Peyer's patch (tissue), 4 donors: Measurements from ENCODE around the gene LRIG3. TPM values are rescaled to one million over a fixed set of nuclear protein-coding genes. Genes with fewer than 3 reads are reported as not detected.
A peak's percentile ranks its signal among the peaks of the same experiment; 100 is the strongest.
"Not testable (repeated sequence)": the region's sequence is repeated elsewhere in the genome, so short reads cannot be mapped to it uniquely, and the experiment has no call there.

ENCODE experiments used
- DNase-seq, 3 donors: peaks; one replicate each; pipeline ENCODE4 v3.0.0-alpha.2; 2017 to 2019
- H3K27ac ChIP-seq, 4 donors: fragments of 200-600 bp; sonication (generic); one replicate each; pipeline ENCODE4 v1.5.1; 2016 to 2019
- H3K27me3 ChIP-seq, 2 donors: fragments of 200-600 bp; sonication (generic); one replicate each; pipeline ENCODE4 v1.5.1; 2019
- H3K36me3 ChIP-seq, 3 donors: fragments of 200-600 bp; sonication (generic); one replicate each; pipeline ENCODE4 v1.5.1; 2016 to 2019
- H3K4me1 ChIP-seq, 4 donors: fragments of 200-600 bp; sonication (generic); one replicate each; pipeline ENCODE4 v1.5.1; 2016 to 2019
- H3K4me3 ChIP-seq, 4 donors: fragments of 200-600 bp; sonication (generic); 1 replicate in 3 of 4; 2 replicates in 1 of 4; pipeline ENCODE4 v1.5.1; 2016 to 2019; ENCODE audit warnings: mild to moderate bottlenecking in 1 of 4
- H3K9me3 ChIP-seq, 4 donors: fragments of 200-600 bp; sonication (generic); one replicate each; pipeline ENCODE4 v1.5.1; 2016 to 2019; ENCODE audit warnings: mild to moderate bottlenecking in 1 of 4
- CTCF ChIP-seq, 6 experiments: fragments of 450-650 bp in 4 of 6; fragments of 200-600 bp in 2 of 6; sonication (generic) in 1 of 6; IDR thresholded peaks; one replicate each; pipeline ENCODE4 v1.5.1; 2017 to 2019; ENCODE audit warnings: antibody characterized with exemption in 6 of 6, mild to moderate bottlenecking in 3 of 6, moderate library complexity in 1 of 6
- POLR2A ChIP-seq, 2 donors: fragments of 450-650 bp; IDR thresholded peaks; one replicate each; pipeline ENCODE4 v1.5.1; 2017; ENCODE audit warnings: antibody characterized with exemption in 2 of 2, mild to moderate bottlenecking in 2 of 2, moderate library complexity in 2 of 2
- total RNA-seq, 4 donors: library from RNA; depleted of rRNA; stranded (reverse); fragments of >200 nt; gene quantifications; one replicate each; pipeline ENCODE4 v1.1.0, GENCODE V29; 2016

The LRIG3 gene
- total RNA-seq, 4 donors from 2014 or later = 56.9 to 136 (median 69.8) TPM

DNA sequence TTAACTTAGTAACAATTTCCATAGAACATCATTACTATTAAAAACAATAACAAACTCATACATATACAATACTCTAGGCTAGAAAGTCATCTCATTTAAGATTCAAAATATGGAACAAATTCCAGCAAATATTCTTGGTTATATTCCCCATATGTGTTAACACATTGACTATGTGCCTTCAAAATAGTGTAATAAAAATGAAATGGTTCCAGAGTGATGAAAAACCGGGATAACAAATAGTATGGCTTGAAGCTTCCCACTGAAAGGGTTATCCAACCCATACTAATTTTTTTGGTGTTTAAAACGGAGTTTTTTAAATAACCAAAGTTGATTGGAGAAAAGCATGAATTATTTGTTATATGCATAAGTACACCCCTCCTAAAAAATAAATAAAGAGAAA, 5.3 kb downstream of the LRIG3 start:
- TF ChIP-seq POLR2A (IDR thresholded peaks at IDR 0.05) (no peak), CTCF (IDR thresholded peaks at IDR 0.05) (no peak)
- peaks cover 0 to 21% (median 0%) of the 10 kb centered on the region in 4 donors for H3K4me1 ChIP-seq
- peaks cover 0 to 20% (median 0%) of the 10 kb centered on the region in 3 donors for H3K36me3 ChIP-seq
- peak overlapping the region in 1 of 4 donors; percentile 83 for H3K4me3 ChIP-seq
- no peak overlapping the region for H3K27ac ChIP-seq
- no peaks in the 10 kb centered on the region for H3K9me3 ChIP-seq
- no peaks in the 10 kb centered on the region for H3K27me3 ChIP-seq
- no peak for DNase-seq

DNA sequence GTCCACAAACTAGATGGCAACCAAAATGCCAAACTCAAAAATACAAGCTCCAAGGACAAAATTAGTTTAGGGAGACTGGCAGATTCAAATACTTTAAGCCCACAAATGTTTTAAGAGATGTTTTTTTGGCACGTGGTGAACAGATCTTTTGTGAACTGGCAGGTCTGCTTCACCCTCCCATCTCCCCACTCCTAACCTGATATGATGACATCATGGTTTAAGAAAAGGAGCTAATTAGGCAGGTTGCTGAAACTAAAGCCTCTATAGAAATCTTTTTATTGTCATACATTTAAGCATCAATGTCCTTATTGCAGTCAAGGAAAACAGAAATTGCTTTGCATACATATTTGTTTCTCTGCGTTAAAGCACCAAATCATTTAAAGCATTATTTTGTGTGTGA, 5.8 kb downstream of the LRIG3 start:
- no peak for DNase-seq
- no peaks in the 10 kb centered on the region for H3K9me3 ChIP-seq
- no peak overlapping the region for H3K27ac ChIP-seq
- H3K36me3 ChIP-seq = peaks cover 0 to 24% (median 0%) of the 10 kb centered on the region in 3 donors
- H3K27me3 ChIP-seq = no peaks in the 10 kb centered on the region
- no peak overlapping the region for H3K4me3 ChIP-seq
- peaks cover 0 to 21% (median 0%) of the 10 kb centered on the region in 4 donors for H3K4me1 ChIP-seq
- no peak for TF ChIP-seq POLR2A (IDR thresholded peaks at IDR 0.05)
- no peak for TF ChIP-seq CTCF (IDR thresholded peaks at IDR 0.05)

GRCh38 chr12:58907391-58907790, 12.9 kb downstream of the LRIG3 start:
- no peaks in the 10 kb centered on the region for H3K9me3 ChIP-seq
- no peak for DNase-seq
- no peak overlapping the region for H3K4me3 ChIP-seq
- TF ChIP-seq POLR2A (IDR thresholded peaks at IDR 0.05) (no peak), CTCF (IDR thresholded peaks at IDR 0.05) (no peak)
- no peaks in the 10 kb centered on the region for H3K27me3 ChIP-seq
- no peak overlapping the region for H3K27ac ChIP-seq
- peaks cover 0 to 5% (median 0%) of the 10 kb centered on the region in 4 donors for H3K4me1 ChIP-seq
- peaks cover 0 to 63% (median 0%) of the 10 kb centered on the region in 3 donors for H3K36me3 ChIP-seq

GRCh38 chr12:58906917-58907316, 13.4 kb downstream of the LRIG3 start:
- no peak for TF ChIP-seq CTCF (IDR thresholded peaks at IDR 0.05)
- H3K27me3 ChIP-seq = no peaks in the 10 kb centered on the region
- no peak for DNase-seq
- peaks cover 0 to 5% (median 0%) of the 10 kb centered on the region in 4 donors for H3K4me1 ChIP-seq
- H3K9me3 ChIP-seq = no peaks in the 10 kb centered on the region
- peaks cover 0 to 58% (median 0%) of the 10 kb centered on the region in 3 donors for H3K36me3 ChIP-seq
- no peak overlapping the region for H3K4me3 ChIP-seq
- H3K27ac ChIP-seq = no peak overlapping the region

- peaks cover 0 to 3% (median 0%) of the 10 kb centered on the region in 4 donors for H3K4me1 ChIP-seq
- no peak overlapping the region for H3K4me3 ChIP-seq
- H3K9me3 ChIP-seq = no peaks in the 10 kb centered on the region
- peaks cover 0 to 50% (median 0%) of the 10 kb centered on the region in 3 donors for H3K36me3 ChIP-seq
- H3K27ac ChIP-seq = no peak overlapping the region
- DNase-seq = no peak
- TF ChIP-seq POLR2A (IDR thresholded peaks at IDR 0.05) (no peak), CTCF (IDR thresholded peaks at IDR 0.05) (no peak)
- H3K27me3 ChIP-seq = no peaks in the 10 kb centered on the region
Measured at GRCh38 chr12:58905422-58905821, 14.9 kb downstream of the LRIG3 start.

DNA sequence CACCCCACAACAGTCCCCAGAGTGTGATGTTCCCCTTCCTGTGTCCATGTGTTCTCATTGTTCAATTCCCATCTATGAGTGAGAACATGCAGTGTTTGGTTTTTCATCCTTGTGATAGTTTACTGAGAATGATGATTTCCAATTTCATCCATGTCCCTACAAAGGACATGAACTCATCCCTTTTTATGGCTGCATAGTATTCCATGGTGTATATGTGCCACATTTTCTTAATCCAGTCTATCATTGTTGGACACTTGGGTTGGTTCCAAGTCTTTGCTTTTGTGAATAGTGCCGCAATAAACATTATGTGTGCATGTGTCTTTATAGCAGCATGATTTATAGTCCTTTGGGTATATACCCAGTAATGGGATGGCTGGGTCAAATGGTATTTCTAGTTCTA, 17.6 kb downstream of the LRIG3 start:
- H3K27ac ChIP-seq, DNase-seq, H3K4me1 ChIP-seq, H3K4me3 ChIP-seq, H3K27me3 ChIP-seq, H3K9me3 ChIP-seq: not testable (repeated sequence)
- H3K36me3 ChIP-seq = peaks cover 0 to 27% (median 0%) of the 10 kb centered on the region in 3 donors
